Prostate gland (tissue), 2 donors: ENCODE results near the gene HOXA10. TPM values are rescaled to one million over a fixed set of nuclear protein-coding genes. Genes with fewer than 3 reads are reported as not detected.

Experiments
- DNase-seq: peaks from one replicate; pipeline ENCODE4 v3.0.0-alpha.2; 2019; ENCODE audit warnings: low spot score
- H3K27ac ChIP-seq, 2 donors: fragments of 200-600 bp; sonication (generic); 2 replicates each; pipeline ENCODE4 v1.5.1; 2017 to 2019
- H3K27me3 ChIP-seq: fragments of 200-600 bp; sonication (generic); replicated peaks from 2 replicates; pipeline ENCODE4 v1.5.1; 2019; ENCODE audit not compliant: insufficient read depth
- H3K36me3 ChIP-seq, 2 donors: fragments of 200-600 bp; sonication (generic); 1 replicate in 1 of 2; 2 replicates in 1 of 2; pipeline versions ENCODE4 v1.5.1 to v1.8.1; 2017 to 2019
- H3K4me1 ChIP-seq: fragments of 200-600 bp; sonication (generic); replicated peaks from 2 replicates; pipeline ENCODE4 v1.5.1; 2019
- H3K4me3 ChIP-seq, 2 donors: fragments of 200-600 bp; sonication (generic); 2 replicates each; pipeline ENCODE4 v1.5.1; 2017 to 2019
- H3K9me3 ChIP-seq: fragments of 200-600 bp; sonication (generic); 2 replicates; pipeline ENCODE4 v1.5.1; 2017
- POLR2A ChIP-seq: fragments of 450-650 bp; IDR thresholded peaks from one replicate; pipeline ENCODE4 v1.6.1; 2016; ENCODE audit warnings: antibody characterized with exemption, mild to moderate bottlenecking
- POLR2AphosphoS5 ChIP-seq: sonication (generic); formaldehyde crosslinking; IDR thresholded peaks from one replicate; pipeline ENCODE4 v1.6.1; 2017; ENCODE audit warnings: antibody characterized with exemption
- WGBS: methylation state at CpG from one replicate; pipeline ENCODE4 v1.1.5; 2018; 5-methylcytosine and 5-hydroxymethylcytosine counted together
- intact Hi-C: fragments of 100-400 bp; cut with DNase I; formaldehyde crosslinking; loops from one replicate; pipeline ENCODE4 v1.14.2; 2022
- microRNA counts, 2 donors: library from miRNA; unstranded; fragments of <30 nt; microRNA quantifications; one replicate each; lab custom pipeline; 2016 to 2017
- microRNA-seq: library from miRNA; unstranded; fragments of <30 nt; microRNA quantifications from one replicate; pipeline ENCODE4, GENCODE V29; 2016
- small RNA-seq, 2 donors: library from RNA; depleted of rRNA; stranded (forward); fragments of <200 nt; gene quantifications; one replicate each; pipeline ENCODE3, GENCODE V24; 2016
- total RNA-seq, 2 donors: library from RNA; depleted of rRNA; stranded (reverse); fragments of >200 nt; gene quantifications; one replicate each; pipeline ENCODE4 v1.1.0, GENCODE V29; 2016
- TF ChIP-seq, protein P1 (sequence below), 4 experiments: fragments of 200-600 bp in 2 of 4; fragments of 450-650 bp in 2 of 4; sonication (generic) in 2 of 4; IDR thresholded peaks; 1 replicate in 3 of 4; 2 replicates in 1 of 4; pipeline ENCODE4 v1.5.1; 2016 to 2019; ENCODE audit warnings: antibody characterized with exemption in 4 of 4, mild to moderate bottlenecking in 2 of 4, moderate library complexity in 2 of 4

Gene HOXA10
- total RNA-seq, 2 donors from 2014 or later = 25.8 to 65.6 TPM

DNA sequence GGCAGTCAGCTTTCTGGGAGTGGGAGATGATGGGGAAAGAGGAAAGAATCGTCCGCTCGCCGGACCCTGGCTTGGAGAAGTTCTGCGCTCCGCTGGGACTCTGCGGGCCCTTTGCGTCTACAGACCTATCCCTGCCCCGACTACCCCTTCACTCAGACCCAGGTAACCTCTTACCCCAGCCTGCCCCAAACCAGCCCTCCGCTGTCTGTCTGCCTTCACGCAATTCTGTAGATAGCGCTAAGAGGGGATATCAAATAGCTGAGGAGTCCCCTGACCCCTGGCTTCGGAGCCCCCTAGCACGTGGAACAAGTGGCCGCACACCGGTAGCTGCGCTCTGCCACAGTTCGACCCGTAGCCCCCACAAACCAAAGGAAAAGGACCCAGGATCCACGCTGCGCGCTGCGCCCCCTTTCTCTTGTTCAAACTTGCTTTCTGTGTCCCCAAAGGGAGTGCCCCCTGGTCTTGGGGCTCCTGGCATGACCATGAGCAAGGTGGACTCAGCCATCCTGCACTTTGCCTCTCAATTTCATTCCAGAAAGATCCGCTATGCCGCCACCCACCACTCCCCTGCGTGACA lies 50.6 kb downstream of the HOXA10 start:
- Histone ChIP-seq H3K27ac (no peak overlapping the region), H3K4me3 (no peak overlapping the region), H3K36me3 (no peaks in the 10 kb centered on the region), H3K4me1 (no peaks in the 10 kb centered on the region), H3K9me3 (no peaks in the 10 kb centered on the region), H3K27me3 (no peaks in the 10 kb centered on the region)
- intact Hi-C loops = no loop called here
- DNase-seq = no peak
- 89% methylated on average over 26 of the region's 26 CpGs for WGBS
- TF ChIP-seq POLR2A = no peak
- TF ChIP-seq, protein P1, sequence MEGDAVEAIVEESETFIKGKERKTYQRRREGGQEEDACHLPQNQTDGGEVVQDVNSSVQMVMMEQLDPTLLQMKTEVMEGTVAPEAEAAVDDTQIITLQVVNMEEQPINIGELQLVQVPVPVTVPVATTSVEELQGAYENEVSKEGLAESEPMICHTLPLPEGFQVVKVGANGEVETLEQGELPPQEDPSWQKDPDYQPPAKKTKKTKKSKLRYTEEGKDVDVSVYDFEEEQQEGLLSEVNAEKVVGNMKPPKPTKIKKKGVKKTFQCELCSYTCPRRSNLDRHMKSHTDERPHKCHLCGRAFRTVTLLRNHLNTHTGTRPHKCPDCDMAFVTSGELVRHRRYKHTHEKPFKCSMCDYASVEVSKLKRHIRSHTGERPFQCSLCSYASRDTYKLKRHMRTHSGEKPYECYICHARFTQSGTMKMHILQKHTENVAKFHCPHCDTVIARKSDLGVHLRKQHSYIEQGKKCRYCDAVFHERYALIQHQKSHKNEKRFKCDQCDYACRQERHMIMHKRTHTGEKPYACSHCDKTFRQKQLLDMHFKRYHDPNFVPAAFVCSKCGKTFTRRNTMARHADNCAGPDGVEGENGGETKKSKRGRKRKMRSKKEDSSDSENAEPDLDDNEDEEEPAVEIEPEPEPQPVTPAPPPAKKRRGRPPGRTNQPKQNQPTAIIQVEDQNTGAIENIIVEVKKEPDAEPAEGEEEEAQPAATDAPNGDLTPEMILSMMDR (IDR thresholded peaks at IDR 0.05) = no peak
- TF ChIP-seq POLR2AphosphoS5 = no peak

DNA sequence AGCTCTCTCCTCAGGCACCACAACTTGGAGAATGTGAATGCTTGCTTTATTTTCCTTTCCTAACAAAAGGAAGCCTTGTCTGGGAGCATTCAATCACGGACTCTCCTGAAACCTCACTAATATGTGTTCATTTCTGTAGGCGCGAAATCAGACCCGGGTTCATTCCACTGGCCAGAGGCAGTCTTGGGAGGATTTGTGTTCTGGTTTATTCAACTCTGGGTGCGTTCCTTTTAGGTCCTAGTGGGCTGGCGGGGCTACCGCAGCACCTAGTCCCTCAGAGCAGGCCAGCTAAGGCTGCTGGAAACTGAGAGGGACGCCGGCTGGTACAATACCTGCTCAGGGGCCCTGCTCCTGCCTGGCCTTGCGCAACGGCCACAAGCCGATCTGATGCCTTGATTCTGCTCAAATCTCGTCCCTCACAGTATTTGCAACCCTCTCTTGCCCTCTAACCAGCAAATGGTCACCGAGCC lies 51.1 kb downstream of the HOXA10 start:
- Histone ChIP-seq H3K27ac (no peak overlapping the region), H3K36me3 (no peaks in the 10 kb centered on the region), H3K9me3 (no peaks in the 10 kb centered on the region), H3K4me1 (no peaks in the 10 kb centered on the region), H3K4me3 (no peak overlapping the region), H3K27me3 (no peaks in the 10 kb centered on the region)
- intact Hi-C loops = no loop called here
- 87% methylated on average over 14 of the region's 14 CpGs for WGBS
- no peak for DNase-seq
- TF ChIP-seq, protein P1 (IDR thresholded peaks at IDR 0.05) = no peak
- no peak for TF ChIP-seq POLR2A
- no peak for TF ChIP-seq POLR2AphosphoS5

DNA sequence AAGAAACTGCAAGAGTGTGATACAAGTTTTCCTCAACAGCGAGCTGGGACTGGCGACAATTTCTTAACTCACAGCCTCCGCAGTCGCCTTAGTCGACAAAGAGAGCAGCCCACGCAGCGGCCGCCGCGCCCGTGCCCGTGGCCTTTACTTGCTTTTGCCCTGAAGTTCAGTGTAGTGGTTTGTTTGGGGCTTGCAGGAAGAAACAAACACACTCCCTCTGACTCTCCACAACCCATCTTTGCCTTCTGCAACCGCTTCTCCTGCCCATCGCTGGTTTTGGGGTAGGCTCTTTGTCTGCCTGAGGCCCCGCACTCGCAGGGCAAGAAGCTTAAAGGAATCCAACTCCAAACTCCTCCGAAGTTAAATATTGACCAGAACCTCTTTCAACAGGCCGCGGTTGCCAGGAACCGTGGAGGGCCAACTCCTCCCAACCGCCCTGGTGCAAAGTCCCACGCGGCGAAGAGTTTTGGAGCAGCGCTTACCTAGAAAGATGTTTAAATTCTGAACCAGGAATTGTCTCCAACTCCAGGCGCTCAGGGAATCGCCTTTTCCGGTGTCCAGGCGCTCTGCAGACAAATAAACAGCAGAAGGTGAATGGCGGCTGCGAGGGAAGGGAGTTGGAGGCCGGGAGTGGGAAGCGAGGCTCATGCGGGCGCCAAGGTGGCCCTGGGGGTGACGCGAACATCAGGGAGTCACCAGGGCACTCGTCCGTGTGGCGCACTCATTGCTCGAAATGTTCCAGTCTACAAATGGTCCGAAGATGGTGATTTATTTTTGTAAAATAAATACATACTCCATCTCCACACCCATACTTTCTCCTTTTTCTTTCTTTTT lies 51.8 kb downstream of the HOXA10 start:
- Histone ChIP-seq H3K36me3 (no peaks in the 10 kb centered on the region), H3K27ac (no peak overlapping the region), H3K4me3 (no peak overlapping the region), H3K4me1 (no peaks in the 10 kb centered on the region), H3K9me3 (no peaks in the 10 kb centered on the region), H3K27me3 (no peaks in the 10 kb centered on the region)
- TF ChIP-seq POLR2A (no peak), POLR2AphosphoS5 (no peak)
- intact Hi-C loops = no loop called here
- no peak for DNase-seq
- WGBS = 78% methylated on average over 42 of the region's 42 CpGs

DNA sequence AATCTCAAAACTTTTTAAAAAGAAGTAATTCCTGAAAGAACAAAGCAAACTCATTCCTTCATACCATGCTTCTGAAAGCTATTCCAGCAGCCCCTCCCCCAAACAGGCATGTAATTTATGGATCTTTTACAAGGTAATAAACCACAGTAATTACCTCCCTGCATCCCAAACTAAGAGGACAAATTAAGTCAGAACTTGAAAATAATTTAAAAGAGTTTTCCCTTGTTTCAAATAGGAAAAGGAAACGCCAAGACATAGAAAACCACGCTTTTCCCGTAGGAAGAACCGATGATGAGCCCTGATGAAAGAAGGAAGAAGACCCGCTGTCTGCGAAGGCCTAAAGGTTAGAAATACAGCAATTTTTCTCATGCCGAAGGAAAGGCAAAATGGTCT lies 52.4 kb downstream of the HOXA10 start:
- Histone ChIP-seq H3K27me3 (no peaks in the 10 kb centered on the region), H3K36me3 (no peaks in the 10 kb centered on the region), H3K4me3 (no peak overlapping the region), H3K27ac (no peak overlapping the region), H3K9me3 (no peaks in the 10 kb centered on the region), H3K4me1 (no peaks in the 10 kb centered on the region)
- TF ChIP-seq, protein P1 (IDR thresholded peaks at IDR 0.05) = no peak
- no peak for TF ChIP-seq POLR2AphosphoS5
- no peak for TF ChIP-seq POLR2A
- DNase-seq = no peak
- intact Hi-C loops = no loop called here
- WGBS = 82% methylated on average over 7 of the region's 7 CpGs

MicroRNAs within 50 kb of the gene (microRNA counts, 767-probe panel; counts per million panel counts)
- 4,337 to 4,346 counts per million in 2 donors for microRNA hsa-miR-196b-5p (lab: Ali Mortazavi, UCI)

Small RNAs within 50 kb of the gene (microRNA-seq; reads per million reads assigned to microRNA genes)
- gene MIR196B = 7,351 reads per million, percentile 95 among the genes with 10 or more reads in this experiment

Small RNAs within 50 kb of the gene (small RNA-seq; reads per million reads assigned to genes)
- gene AC004080.5 (0 reads per million in 2 donors), gene RF02140 (0 reads per million in 2 donors), gene RF02141 (0 reads per million in 2 donors)

Other genes starting within 250 kb of the HOXA10 start
- 1 to 10 TPM in 1 of 2 donors, not detected in 1; 2.1 TPM for gene HOXA1, start 78.3 kb downstream of the HOXA10 start, total RNA-seq
- 1 to 10 TPM in 1 of 2 donors, not detected in 1; 1.4 TPM for gene HOXA2, start 71.6 kb downstream of the HOXA10 start, total RNA-seq
- gene HOXA4, start 43.6 kb downstream of the HOXA10 start, total RNA-seq = 1 to 10 TPM; 1.4 to 1.8 TPM
- gene HOXA5, start 30.6 kb downstream of the HOXA10 start, total RNA-seq = 10 to 100 TPM in 1 of 2 donors, 1 to 10 TPM in 1; 3.7 to 12.9 TPM
- 1 to 10 TPM; 6.9 to 7.5 TPM for gene HOXA6, start 26.5 kb downstream of the HOXA10 start, total RNA-seq
- gene HOXA3, start 21.7 kb downstream of the HOXA10 start, total RNA-seq = 1 to 10 TPM; 2.8 to 3.1 TPM
- gene HOXA7, start 17.6 kb downstream of the HOXA10 start, total RNA-seq = 1 to 10 TPM; 2.2 to 4.6 TPM
- 10 to 100 TPM; 14.7 to 57.0 TPM for gene HOXA9, start 8.8 kb downstream of the HOXA10 start, total RNA-seq
- gene HOXA11, start 10.9 kb upstream of the HOXA10 start, total RNA-seq = 1 to 10 TPM; 8.5 to 9.8 TPM
- gene HOXA13, start 25.8 kb upstream of the HOXA10 start, total RNA-seq = 10 to 100 TPM; 19.1 to 50.4 TPM
- 1 to 10 TPM; 5.1 to 5.9 TPM for gene EVX1, start 68.5 kb upstream of the HOXA10 start, total RNA-seq